Loucy (cell line): ENCODE results near the gene FOXD1.

Experiments
- H2AFZ ChIP-seq: fragments of 200-600 bp; sonication (generic); 2 replicates; pipeline ENCODE4 v1.6.0; 2016; ENCODE audit warnings: antibody characterized with exemption, mild to moderate bottlenecking, low read length, moderate library complexity
- H3F3A ChIP-seq: fragments of 200-600 bp; 2 replicates; pipeline ENCODE4 v1.6.0; 2016; ENCODE audit warnings: antibody characterized with exemption, low read depth, mild to moderate bottlenecking
- H3K27me3 ChIP-seq: fragments of 200-600 bp; sonication (generic); 2 replicates; pipeline ENCODE4 v1.6.1; 2014; ENCODE audit warnings: low read length, mild to moderate bottlenecking; ENCODE audit not compliant: insufficient read depth, poor library complexity, severe bottlenecking
- H3K36me3 ChIP-seq: fragments of 200-600 bp; sonication (generic); 2 replicates; pipeline ENCODE4 v1.6.1; 2016; ENCODE audit warnings: low read length; ENCODE audit not compliant: insufficient read depth
- H3K4me1 ChIP-seq: fragments of 200-600 bp; sonication (generic); 2 replicates; pipeline ENCODE4 v1.5.1; 2014; ENCODE audit warnings: low read length, mild to moderate bottlenecking; ENCODE audit not compliant: insufficient read depth, poor library complexity, severe bottlenecking
- H3K4me2 ChIP-seq: fragments of 200-600 bp; sonication (generic); 2 replicates; pipeline ENCODE4 v1.6.0; 2014; ENCODE audit warnings: antibody characterized with exemption, low read length, low read depth, mild to moderate bottlenecking; ENCODE audit not compliant: poor library complexity, severe bottlenecking
- H3K4me3 ChIP-seq: fragments of 200-600 bp; sonication (generic); 2 replicates; pipeline ENCODE4 v1.5.1; 2014; ENCODE audit warnings: low read length, mild to moderate bottlenecking, mixed read lengths; ENCODE audit not compliant: poor library complexity, severe bottlenecking
- H3K79me2 ChIP-seq: fragments of 200-600 bp; sonication (generic); 2 replicates; pipeline ENCODE4 v1.6.1; 2014; ENCODE audit warnings: low read length; ENCODE audit not compliant: insufficient read depth
- H3K9ac ChIP-seq: fragments of 200-600 bp; sonication (generic); 2 replicates; pipeline ENCODE4 v1.6.0; 2014; ENCODE audit warnings: mild to moderate bottlenecking, low read depth, low read length, moderate library complexity; ENCODE audit not compliant: poor library complexity, severe bottlenecking
- H3K9me2 ChIP-seq: fragments of 200-600 bp; sonication (generic); replicated peaks from 2 replicates; pipeline ENCODE4 v1.6.1; 2016; ENCODE audit warnings: low read depth, low read length, mixed read lengths
- H3K9me3 ChIP-seq: fragments of 200-600 bp; sonication (generic); 2 replicates; pipeline ENCODE4 v1.6.1; 2014; ENCODE audit warnings: mild to moderate bottlenecking, antibody characterized with exemption, low read length, low read depth; ENCODE audit not compliant: insufficient read depth
- H4K20me1 ChIP-seq: fragments of 200-600 bp; sonication (generic); 2 replicates; pipeline ENCODE4 v1.6.0; 2014; ENCODE audit warnings: antibody characterized with exemption, low read length, mild to moderate bottlenecking; ENCODE audit not compliant: insufficient read depth, poor library complexity, severe bottlenecking
- EZH2phosphoT487 ChIP-seq: fragments of 200-600 bp; IDR thresholded peaks from 2 replicates; pipeline ENCODE4 v1.6.1; 2018; ENCODE audit warnings: antibody characterized with exemption, mild to moderate bottlenecking, moderate library complexity, borderline replicate concordance
- TF ChIP-seq, protein P1 (sequence below): fragments of 200-600 bp; sonication (generic); conservative IDR thresholded peaks from 2 replicates; pipeline ENCODE4 v1.5.1; 2014; ENCODE audit warnings: mild to moderate bottlenecking, antibody characterized with exemption, low read length

Gene FOXD1

GRCh38 chr5:73482383-73483136 lies 34.0 kb upstream of the FOXD1 start:
- no peaks in the 10 kb centered on the region for H4K20me1 ChIP-seq
- H3K27me3 ChIP-seq = no peaks in the 10 kb centered on the region
- no peak overlapping the region for H3K9ac ChIP-seq
- no peak for TF ChIP-seq EZH2phosphoT487
- no peaks in the 10 kb centered on the region for H3F3A ChIP-seq
- no peaks in the 10 kb centered on the region for H3K4me1 ChIP-seq
- H3K9me3 ChIP-seq = no peaks in the 10 kb centered on the region
- H3K4me3 ChIP-seq = no peak overlapping the region
- H2AFZ ChIP-seq = no peak overlapping the region
- H3K36me3 ChIP-seq = no peaks in the 10 kb centered on the region
- no peaks in the 10 kb centered on the region for H3K9me2 ChIP-seq
- no peak overlapping the region for H3K4me2 ChIP-seq
- no peaks in the 10 kb centered on the region for H3K79me2 ChIP-seq

DNA sequence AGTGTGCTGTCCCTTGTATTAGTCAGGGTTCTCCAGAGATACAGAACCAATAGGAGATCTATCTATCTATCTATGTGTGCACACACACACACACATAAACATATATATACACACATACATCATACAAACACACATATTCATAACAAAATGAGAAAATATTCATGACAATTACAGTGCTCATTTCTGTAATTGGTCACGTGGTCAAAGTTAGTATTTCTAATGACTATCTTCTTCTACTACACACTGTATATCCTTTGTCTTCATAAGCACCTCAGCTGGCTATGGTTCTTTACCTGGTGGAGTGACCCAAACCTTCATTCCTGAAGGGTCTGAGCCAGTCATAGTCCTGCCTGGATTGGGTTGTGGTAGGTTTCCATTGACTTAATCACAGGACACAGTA lies 31.9 kb upstream of the FOXD1 start:
- no peak overlapping the region for H2AFZ ChIP-seq
- no peaks in the 10 kb centered on the region for H3F3A ChIP-seq
- no peak overlapping the region for H3K9ac ChIP-seq
- H3K27me3 ChIP-seq = no peaks in the 10 kb centered on the region
- TF ChIP-seq, protein P1, sequence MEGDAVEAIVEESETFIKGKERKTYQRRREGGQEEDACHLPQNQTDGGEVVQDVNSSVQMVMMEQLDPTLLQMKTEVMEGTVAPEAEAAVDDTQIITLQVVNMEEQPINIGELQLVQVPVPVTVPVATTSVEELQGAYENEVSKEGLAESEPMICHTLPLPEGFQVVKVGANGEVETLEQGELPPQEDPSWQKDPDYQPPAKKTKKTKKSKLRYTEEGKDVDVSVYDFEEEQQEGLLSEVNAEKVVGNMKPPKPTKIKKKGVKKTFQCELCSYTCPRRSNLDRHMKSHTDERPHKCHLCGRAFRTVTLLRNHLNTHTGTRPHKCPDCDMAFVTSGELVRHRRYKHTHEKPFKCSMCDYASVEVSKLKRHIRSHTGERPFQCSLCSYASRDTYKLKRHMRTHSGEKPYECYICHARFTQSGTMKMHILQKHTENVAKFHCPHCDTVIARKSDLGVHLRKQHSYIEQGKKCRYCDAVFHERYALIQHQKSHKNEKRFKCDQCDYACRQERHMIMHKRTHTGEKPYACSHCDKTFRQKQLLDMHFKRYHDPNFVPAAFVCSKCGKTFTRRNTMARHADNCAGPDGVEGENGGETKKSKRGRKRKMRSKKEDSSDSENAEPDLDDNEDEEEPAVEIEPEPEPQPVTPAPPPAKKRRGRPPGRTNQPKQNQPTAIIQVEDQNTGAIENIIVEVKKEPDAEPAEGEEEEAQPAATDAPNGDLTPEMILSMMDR = no peak
- no peak for TF ChIP-seq EZH2phosphoT487
- no peak overlapping the region for H3K4me2 ChIP-seq
- no peaks in the 10 kb centered on the region for H3K4me1 ChIP-seq
- H3K9me3 ChIP-seq = no peaks in the 10 kb centered on the region
- H3K36me3 ChIP-seq = no peaks in the 10 kb centered on the region
- H3K79me2 ChIP-seq = no peaks in the 10 kb centered on the region
- H4K20me1 ChIP-seq = no peaks in the 10 kb centered on the region
- H3K9me2 ChIP-seq = no peaks in the 10 kb centered on the region
- no peak overlapping the region for H3K4me3 ChIP-seq

DNA sequence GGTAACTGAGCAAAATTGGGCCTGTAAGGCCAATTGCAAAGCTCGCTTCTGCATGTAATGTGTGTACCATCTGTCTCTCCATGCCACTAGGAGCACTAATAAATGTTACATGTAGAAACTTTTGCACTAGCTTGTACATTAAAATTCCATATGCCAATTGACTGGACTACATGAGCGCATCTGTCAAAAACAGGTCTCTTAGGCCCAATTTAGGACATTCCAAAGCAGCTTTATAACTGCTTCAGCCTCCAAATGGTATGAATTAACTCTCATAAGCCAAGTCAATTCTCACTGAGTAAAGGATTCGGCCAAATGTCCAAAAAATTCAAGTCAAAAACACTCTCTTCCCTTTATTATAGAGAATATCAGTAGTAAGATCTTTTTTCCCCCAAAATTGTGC lies 23.5 kb upstream of the FOXD1 start:
- no peak overlapping the region for H2AFZ ChIP-seq
- no peak overlapping the region for H3K4me2 ChIP-seq
- H4K20me1 ChIP-seq = no peaks in the 10 kb centered on the region
- H3K9me3 ChIP-seq = no peaks in the 10 kb centered on the region
- H3K79me2 ChIP-seq = no peaks in the 10 kb centered on the region
- H3K4me3 ChIP-seq = no peak overlapping the region
- no peaks in the 10 kb centered on the region for H3K27me3 ChIP-seq
- H3K9me2 ChIP-seq = no peaks in the 10 kb centered on the region
- H3F3A ChIP-seq = no peaks in the 10 kb centered on the region
- H3K4me1 ChIP-seq = no peaks in the 10 kb centered on the region
- no peaks in the 10 kb centered on the region for H3K36me3 ChIP-seq
- H3K9ac ChIP-seq = no peak overlapping the region
- TF ChIP-seq, protein P1 = no peak
- TF ChIP-seq EZH2phosphoT487 = no peak

- Histone ChIP-seq H3K27me3 (no peaks in the 10 kb centered on the region), H3F3A (no peaks in the 10 kb centered on the region), H3K9me2 (no peaks in the 10 kb centered on the region), H3K4me1 (no peaks in the 10 kb centered on the region), H4K20me1 (no peaks in the 10 kb centered on the region), H3K4me3 (no peak overlapping the region), H3K9me3 (no peaks in the 10 kb centered on the region), H2AFZ (no peak overlapping the region), H3K9ac (no peak overlapping the region), H3K36me3 (no peaks in the 10 kb centered on the region), H3K79me2 (no peaks in the 10 kb centered on the region), H3K4me2 (no peak overlapping the region)
- no peak for TF ChIP-seq EZH2phosphoT487
- TF ChIP-seq, protein P1 = no peak
Measured at GRCh38 chr5:73471654-73472053, 23.1 kb upstream of the FOXD1 start.
